ENCODE results near the gene CCDC167. TPM values are rescaled to one million over a fixed set of nuclear protein-coding genes. Genes with fewer than 3 reads are reported as not detected.

CCDC167 gene
- total and polyA plus RNA-seq, 10 donors = 11.6 to 64.8 (median 26.3) TPM

- no peak for DNase-seq
- H3K4me3 ChIP-seq = no peak overlapping the region
- H3K27me3 ChIP-seq (replicated peaks in 1 of 7) = no peaks in the 10 kb centered on the region
- peaks cover 0 to 13% (median 0%) of the 10 kb centered on the region in 6 donors for H3K36me3 ChIP-seq
- H3K9me3 ChIP-seq = no peaks in the 10 kb centered on the region
- 67 to 83% (median 76%) methylated on average over 2 to 5 of the region's 5 CpGs for WGBS, 5 donors
- intact Hi-C loops (cut with DNase I; ENCODE audit: low total_unique reads) = no loop called here
- peak overlapping the region in 1 of 8 donors; percentile 69 for H3K27ac ChIP-seq
- H3K4me1 ChIP-seq = peaks cover 0 to 63% (median 28%) of the 10 kb centered on the region in 6 donors
- TF ChIP-seq CTCF (IDR thresholded peaks at IDR 0.05 in 8 of 11, conservative IDR thresholded peaks at IDR 0.05 in 3 of 11) (no peak), POLR2AphosphoS5 (IDR thresholded peaks at IDR 0.05) (peak in 2 of 3 donors; percentile 10 to 30)
Measured at GRCh38 chr6:37491830-37492208, 7.9 kb downstream of the CCDC167 start.

GRCh38 chr6:37491171-37491829, 8.4 kb downstream of the CCDC167 start:
- WGBS, 5 donors = 86 to 89% (median 88%) methylated on average over 10 to 12 of the region's 12 CpGs
- intact Hi-C loops (cut with DNase I; ENCODE audit: low total_unique reads) = no loop called here
- no peak for DNase-seq
- Histone ChIP-seq H3K4me1 (peaks cover 0 to 63% (median 28%) of the 10 kb centered on the region in 6 donors), H3K4me3 (no peak overlapping the region), H3K36me3 (peaks cover 0 to 17% (median 0%) of the 10 kb centered on the region in 6 donors), H3K27ac (peak overlapping the region in 2 of 8 donors; percentile 27 to 69), H3K27me3 (replicated peaks in 1 of 7) (no peaks in the 10 kb centered on the region), H3K9me3 (no peaks in the 10 kb centered on the region)
- TF ChIP-seq POLR2AphosphoS5 (IDR thresholded peaks at IDR 0.05) (no peak), CTCF (IDR thresholded peaks at IDR 0.05 in 8 of 11, conservative IDR thresholded peaks at IDR 0.05 in 3 of 11) (no peak), POLR2A (IDR thresholded peaks at IDR 0.05) (no peak)

- intact Hi-C loops (cut with DNase I; ENCODE audit: low total_unique reads) = no loop called here
Measured at GRCh38 chr6:37490536-37491170, 9.0 kb downstream of the CCDC167 start.

More at GRCh38 chr6:37490536-37491170, 9.0 kb downstream of the CCDC167 start:
- no peak for TF ChIP-seq CTCF (IDR thresholded peaks at IDR 0.05 in 8 of 11, conservative IDR thresholded peaks at IDR 0.05 in 3 of 11)
- peak in 1 of 3 donors; percentile 7 for TF ChIP-seq POLR2AphosphoS5 (IDR thresholded peaks at IDR 0.05)
- no peak for TF ChIP-seq POLR2A (IDR thresholded peaks at IDR 0.05)
- H3K9me3 ChIP-seq = no peaks in the 10 kb centered on the region
- peaks cover 0 to 23% (median 1%) of the 10 kb centered on the region in 6 donors for H3K36me3 ChIP-seq
- no peak for DNase-seq
- H3K27ac ChIP-seq = peak overlapping the region in 3 of 8 donors; percentile 27 to 69 (median 33)
- 78 to 93% (median 82%) methylated on average over 9 of the region's 9 CpGs for WGBS, 5 donors
- no peaks in the 10 kb centered on the region for H3K27me3 ChIP-seq (replicated peaks in 1 of 7)
- H3K4me1 ChIP-seq = peaks cover 0 to 60% (median 28%) of the 10 kb centered on the region in 6 donors
- H3K4me3 ChIP-seq = no peak overlapping the region
